ENCODE data around the gene CRABP1. TPM values are rescaled to one million over a fixed set of nuclear protein-coding genes. Genes with fewer than 3 reads are reported as not detected.

The CRABP1 gene
- polyA plus RNA-seq, 10 donors: 7.7 to 110 (median 53.8) TPM

- no peak for DNase-seq
Measured at GRCh38 chr15:78343276-78344060, 3.3 kb downstream of the CRABP1 start.

GRCh38 chr15:78345396-78346125 is 5.4 kb downstream of the CRABP1 start:
- DNase-seq: peak in 1 of 3 donors; percentile 66

- peak in 1 of 3 donors; percentile 82 for DNase-seq
Measured at GRCh38 chr15:78347586-78348543, 7.7 kb downstream of the CRABP1 start.

GRCh38 chr15:78350058-78350457 is 9.9 kb downstream of the CRABP1 start:
- no peak for DNase-seq

GRCh38 chr15:78351539-78351938 is 11.4 kb downstream of the CRABP1 start:
- DNase-seq: no peak

- DNase-seq: no peak
Measured at GRCh38 chr15:78353093-78353492, 12.9 kb downstream of the CRABP1 start.

GRCh38 chr15:78355177-78355576 is 15.0 kb downstream of the CRABP1 start:
- no peak for DNase-seq

- DNase-seq: peak; percentile 50 to 85 (median 79)
Measured at GRCh38 chr15:78358102-78358870, 18.1 kb downstream of the CRABP1 start.

GRCh38 chr15:78359041-78359808 is 19.1 kb downstream of the CRABP1 start:
- DNase-seq: peak in 2 of 3 donors; percentile 26 to 80

- DNase-seq: peak in 1 of 3 donors; percentile 73
Measured at GRCh38 chr15:78360367-78360801, 20.2 kb downstream of the CRABP1 start.

GRCh38 chr15:78360958-78361718 is 21.0 kb downstream of the CRABP1 start:
- peak in 1 of 3 donors; percentile 48 for DNase-seq

- DNase-seq: peak in 2 of 3 donors; percentile 35 to 78
Measured at GRCh38 chr15:78361771-78362506, 21.8 kb downstream of the CRABP1 start.

GRCh38 chr15:78362716-78363380 is 22.7 kb downstream of the CRABP1 start:
- no peak for DNase-seq

GRCh38 chr15:78363381-78363734 is 23.2 kb downstream of the CRABP1 start:
- peak in 1 of 3 donors; percentile 57 for DNase-seq

- DNase-seq: peak in 1 of 3 donors; percentile 74
Measured at GRCh38 chr15:78364233-78364632, 24.1 kb downstream of the CRABP1 start.

GRCh38 chr15:78365917-78366316 is 25.8 kb downstream of the CRABP1 start:
- DNase-seq: peak in 1 of 3 donors; percentile 38

- no peak for DNase-seq
Measured at GRCh38 chr15:78366342-78366741, 26.2 kb downstream of the CRABP1 start.

GRCh38 chr15:78368651-78369050 is 28.5 kb downstream of the CRABP1 start:
- no peak for DNase-seq
